Activated CD4-positive, alpha-beta T cell treated with anti-CD3 and anti-CD28 coated beads, Interleukin-2, amount 10 ng/mL, durations not matched to agents 24 days and 14 days (primary cell): ENCODE results near the gene KCNIP3. TPM values are rescaled to one million over a fixed set of nuclear protein-coding genes. Genes with fewer than 3 reads are reported as not detected.

Source experiments
- DNase-seq: peaks from one replicate; pipeline ENCODE4 v3.0.0; 2022
- H3K27ac Mint-ChIP-seq: one replicate; pipeline ENCODE4 v1.8.0; 2022; ENCODE audit warnings: mild to moderate bottlenecking, mixed read lengths
- H3K27me3 Mint-ChIP-seq: one replicate; pipeline ENCODE4 v1.8.0; 2022; ENCODE audit warnings: mixed read lengths
- H3K36me3 Mint-ChIP-seq: one replicate; pipeline ENCODE4 v1.8.0; 2022; ENCODE audit warnings: low read depth, mild to moderate bottlenecking, mixed read lengths
- H3K4me1 Mint-ChIP-seq: one replicate; pipeline ENCODE4 v1.8.0; 2021; ENCODE audit warnings: mixed read lengths
- H3K4me3 Mint-ChIP-seq: one replicate; pipeline ENCODE4 v1.8.0; 2022; ENCODE audit warnings: mild to moderate bottlenecking, moderate library complexity, mixed read lengths
- H3K9me3 Mint-ChIP-seq: one replicate; pipeline ENCODE4 v1.8.0; 2021; ENCODE audit warnings: mixed read lengths
- intact Hi-C: fragments of 100-400 bp; cut with micrococcal nuclease; formaldehyde crosslinking; loops from one replicate; pipeline ENCODE4 v1.15.1; 2023
- total RNA-seq: library from RNA; stranded (reverse); gene quantifications from 2 replicates; pipeline ENCODE4 v1.2.3, GENCODE V29; 2022

KCNIP3 gene
- total RNA-seq, 1 donor from 2014 or later = not detected

DNA sequence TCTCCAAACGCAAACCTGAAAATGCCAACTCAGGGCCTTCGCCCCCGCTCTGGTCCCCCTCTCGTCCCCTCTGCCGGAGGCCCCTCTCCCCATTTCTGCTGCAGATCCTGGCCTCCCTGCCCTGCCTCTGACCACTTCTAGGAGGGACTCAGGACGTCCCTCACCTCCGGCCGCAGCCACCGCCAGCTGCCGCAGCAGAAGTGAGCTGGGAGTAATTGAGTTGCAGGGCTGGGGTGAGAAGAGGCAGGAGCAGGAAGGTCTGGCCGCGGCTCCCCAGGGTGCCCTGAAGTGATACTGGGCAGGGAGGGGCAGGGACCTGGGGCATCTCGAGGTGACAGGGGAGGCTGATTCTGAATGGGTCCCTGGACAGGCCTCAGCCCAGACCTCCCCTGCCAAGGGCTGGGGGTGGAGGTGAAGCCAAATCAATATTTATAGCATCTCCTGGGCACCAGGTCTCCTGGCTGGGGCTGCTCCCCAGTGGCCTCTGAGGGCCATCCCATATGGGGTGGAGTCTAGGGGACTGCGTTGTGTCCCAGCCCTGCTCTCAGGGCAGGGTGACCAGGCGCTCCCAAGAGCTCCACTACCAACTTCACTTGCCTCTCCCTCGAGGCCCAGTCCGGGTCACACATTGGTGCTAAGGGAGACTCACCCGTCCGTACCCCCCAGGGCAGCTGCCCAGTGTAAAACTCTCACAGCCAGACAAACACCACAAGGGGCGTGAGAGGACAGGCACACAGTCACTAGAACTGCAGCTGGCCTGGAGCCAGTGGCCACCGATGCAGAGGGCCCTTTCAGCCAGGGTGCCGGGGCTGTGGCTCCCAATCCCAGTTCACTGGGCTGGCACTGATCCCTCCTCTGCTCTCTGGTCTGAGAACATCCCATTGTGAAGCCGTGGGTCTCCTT is 33.0 kb downstream of the KCNIP3 start:
- no peak overlapping the region for H3K4me3 Mint-ChIP-seq
- peaks cover 7% of the 10 kb centered on the region for H3K9me3 Mint-ChIP-seq
- DNase-seq = no peak
- no peak overlapping the region for H3K27ac Mint-ChIP-seq
- H3K36me3 Mint-ChIP-seq = no peaks in the 10 kb centered on the region
- no peaks in the 10 kb centered on the region for H3K4me1 Mint-ChIP-seq
- intact Hi-C loops = no loop called here
- no peaks in the 10 kb centered on the region for H3K27me3 Mint-ChIP-seq

DNA sequence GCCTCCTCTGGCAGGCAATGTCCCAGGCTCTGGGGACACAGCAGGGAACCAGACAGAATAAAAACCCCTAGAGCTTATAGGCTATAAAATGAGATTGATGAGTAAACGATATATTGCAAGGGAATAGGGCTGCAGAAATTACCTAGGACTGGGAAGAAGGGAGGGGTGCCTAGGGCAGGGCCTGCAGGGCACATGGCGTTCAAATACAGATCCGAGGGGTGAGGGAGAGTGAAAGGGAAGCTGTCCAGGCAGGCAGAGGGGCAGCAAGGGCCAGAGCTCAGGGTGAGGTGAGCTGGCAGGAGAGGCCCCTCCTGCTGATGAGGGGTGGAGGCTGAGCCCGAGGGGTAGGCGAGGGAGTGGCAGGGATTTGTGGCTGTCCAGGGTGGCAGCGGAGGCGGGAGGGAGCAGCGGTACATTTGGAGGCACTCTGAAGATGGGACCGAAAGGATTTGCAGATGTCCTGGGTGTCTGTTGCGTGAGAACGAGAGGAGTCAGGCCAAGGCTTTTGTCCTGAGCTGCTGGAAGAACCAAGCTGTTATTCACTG is 33.7 kb downstream of the KCNIP3 start:
- no peaks in the 10 kb centered on the region for H3K4me1 Mint-ChIP-seq
- no peaks in the 10 kb centered on the region for H3K36me3 Mint-ChIP-seq
- DNase-seq = no peak
- H3K4me3 Mint-ChIP-seq = no peak overlapping the region
- peaks cover 3% of the 10 kb centered on the region for H3K9me3 Mint-ChIP-seq
- H3K27ac Mint-ChIP-seq = no peak overlapping the region
- intact Hi-C loops = no loop called here
- H3K27me3 Mint-ChIP-seq = peaks cover 2% of the 10 kb centered on the region

DNA sequence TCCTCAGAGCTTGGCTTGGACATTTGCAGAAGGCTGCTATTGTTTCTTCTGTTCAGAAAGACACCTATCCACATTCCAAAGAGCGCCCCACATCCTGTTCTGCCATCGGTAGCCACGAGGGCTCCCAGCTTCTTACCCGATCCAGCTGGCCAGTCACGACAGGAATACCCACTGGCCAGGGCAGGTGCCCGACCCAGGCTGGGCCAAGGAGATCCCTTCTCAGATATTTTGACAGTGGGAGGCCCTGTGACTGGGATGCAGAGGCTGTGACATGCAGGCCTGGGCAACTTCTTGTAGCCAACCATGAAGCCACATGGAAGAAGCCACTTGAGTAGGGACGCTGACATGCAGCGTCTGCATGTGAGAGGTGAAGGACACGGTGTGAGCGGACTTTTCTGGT is 34.5 kb downstream of the KCNIP3 start:
- Mint-ChIP-seq H3K36me3 (no peaks in the 10 kb centered on the region), H3K4me3 (no peak overlapping the region), H3K9me3 (no peaks in the 10 kb centered on the region), H3K27me3 (peaks cover 5% of the 10 kb centered on the region), H3K27ac (no peak overlapping the region), H3K4me1 (no peaks in the 10 kb centered on the region)
- intact Hi-C loops = no loop called here
- DNase-seq = no peak

DNA sequence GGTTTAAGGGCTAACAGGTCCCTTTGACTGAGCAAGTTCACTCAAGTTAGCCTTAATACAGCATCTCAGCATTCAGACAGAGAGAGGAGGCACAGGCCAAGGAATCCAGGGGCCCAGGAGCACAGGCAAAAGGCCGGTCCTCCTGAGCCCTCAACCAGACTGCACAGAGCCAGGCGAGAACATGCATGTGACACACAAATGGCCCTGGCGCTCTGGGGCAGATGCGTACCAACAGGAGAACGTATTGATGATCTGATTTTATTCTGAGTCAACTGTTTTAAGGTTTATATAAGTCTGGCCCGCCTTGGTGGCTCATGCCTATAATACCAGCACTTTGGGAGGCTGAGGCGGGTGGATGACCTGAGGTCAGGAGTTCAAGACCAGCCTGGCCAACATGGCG is 34.9 kb downstream of the KCNIP3 start:
- Mint-ChIP-seq H3K9me3 (no peaks in the 10 kb centered on the region), H3K27me3 (peaks cover 5% of the 10 kb centered on the region), H3K4me3 (no peak overlapping the region), H3K36me3 (no peaks in the 10 kb centered on the region), H3K27ac (no peak overlapping the region), H3K4me1 (no peaks in the 10 kb centered on the region)
- no peak for DNase-seq
- intact Hi-C loops = no loop called here

DNA sequence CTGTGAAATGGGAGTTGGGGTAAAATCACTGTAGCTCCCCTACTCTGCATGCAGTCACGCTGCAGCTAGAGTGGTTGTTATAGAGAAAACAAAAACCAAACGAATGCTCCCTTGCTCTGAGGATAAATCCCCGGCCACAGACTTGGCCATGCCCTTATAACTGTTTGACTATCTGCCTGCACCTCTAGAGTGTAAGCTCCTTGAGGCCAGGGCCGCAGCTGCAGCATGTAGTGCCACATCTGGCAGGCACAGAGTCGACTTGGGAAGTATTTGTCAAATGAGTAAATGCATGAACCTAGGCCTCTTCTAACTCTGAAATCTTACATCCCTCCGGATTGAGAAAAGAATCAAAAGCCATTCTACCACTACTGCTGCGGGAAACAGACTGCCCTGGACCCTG is 35.9 kb downstream of the KCNIP3 start:
- no peak for DNase-seq
- H3K27me3 Mint-ChIP-seq = peaks cover 5% of the 10 kb centered on the region
- intact Hi-C loops = no loop called here
- no peaks in the 10 kb centered on the region for H3K4me1 Mint-ChIP-seq
- H3K36me3 Mint-ChIP-seq = no peaks in the 10 kb centered on the region
- no peak overlapping the region for H3K27ac Mint-ChIP-seq
- no peaks in the 10 kb centered on the region for H3K9me3 Mint-ChIP-seq
- no peak overlapping the region for H3K4me3 Mint-ChIP-seq

DNA sequence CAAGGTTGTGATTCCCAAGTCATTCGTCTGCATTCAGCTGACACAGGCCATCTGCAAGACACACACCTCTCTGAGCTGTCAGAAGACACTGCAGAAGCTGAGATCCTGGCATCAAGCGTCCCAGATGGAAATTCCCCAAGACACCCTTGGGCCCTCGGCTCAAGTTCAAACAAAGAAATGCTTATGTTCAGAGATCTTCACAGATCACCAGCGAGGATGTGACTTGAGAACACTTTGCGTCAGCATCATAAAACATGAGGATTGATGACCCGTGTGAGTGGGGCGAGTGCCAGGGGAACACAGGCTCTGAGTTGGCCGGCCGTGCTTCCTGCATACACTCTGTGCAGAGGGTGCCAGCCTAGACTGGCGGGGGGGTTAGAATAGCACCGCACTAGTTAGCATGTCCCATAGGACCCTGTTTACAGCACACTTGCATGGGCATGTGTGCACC is 36.8 kb downstream of the KCNIP3 start:
- intact Hi-C loops = no loop called here
- no peaks in the 10 kb centered on the region for H3K9me3 Mint-ChIP-seq
- H3K27me3 Mint-ChIP-seq = peaks cover 5% of the 10 kb centered on the region
- no peak overlapping the region for H3K4me3 Mint-ChIP-seq
- DNase-seq = no peak
- H3K36me3 Mint-ChIP-seq = no peaks in the 10 kb centered on the region
- no peaks in the 10 kb centered on the region for H3K4me1 Mint-ChIP-seq
- no peak overlapping the region for H3K27ac Mint-ChIP-seq

DNA sequence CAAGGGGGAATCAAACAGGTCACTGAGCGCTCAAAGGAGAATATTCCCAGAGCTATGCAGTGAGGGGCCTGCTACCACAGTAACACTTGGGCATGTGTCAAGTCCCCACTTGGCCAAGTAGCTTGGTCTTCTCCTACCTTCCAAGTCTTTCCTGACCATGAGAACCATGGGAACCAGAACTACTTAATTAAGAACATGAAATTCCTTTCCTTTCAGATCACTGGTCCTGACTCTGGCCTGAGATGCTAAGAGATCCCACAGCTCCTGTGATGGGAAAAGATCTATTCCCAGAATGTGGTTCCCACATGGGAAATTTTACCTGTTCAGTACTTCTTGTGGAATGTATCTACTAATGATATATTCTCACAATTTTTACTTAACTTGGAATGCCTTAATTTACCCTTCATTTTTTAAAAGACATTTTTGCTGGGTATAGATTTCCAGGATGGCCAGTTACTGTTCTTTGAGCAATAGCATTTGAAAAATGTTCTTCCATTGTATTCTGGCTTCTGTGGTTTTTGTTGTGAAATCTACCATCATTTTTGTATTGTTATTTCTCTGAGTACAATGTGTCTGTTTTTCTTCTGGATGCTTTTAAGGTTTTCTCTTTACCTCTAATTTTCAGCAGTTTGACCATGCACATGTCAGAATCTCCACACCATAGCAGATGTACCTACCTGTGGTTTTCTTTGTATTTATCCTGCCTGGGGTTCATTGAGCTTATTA is 37.9 kb downstream of the KCNIP3 start:
- Mint-ChIP-seq H3K36me3 (no peaks in the 10 kb centered on the region), H3K27me3 (peaks cover 5% of the 10 kb centered on the region), H3K27ac (no peak overlapping the region), H3K4me3 (no peak overlapping the region), H3K4me1 (no peaks in the 10 kb centered on the region), H3K9me3 (no peaks in the 10 kb centered on the region)
- intact Hi-C loops = no loop called here
- no peak for DNase-seq

DNA sequence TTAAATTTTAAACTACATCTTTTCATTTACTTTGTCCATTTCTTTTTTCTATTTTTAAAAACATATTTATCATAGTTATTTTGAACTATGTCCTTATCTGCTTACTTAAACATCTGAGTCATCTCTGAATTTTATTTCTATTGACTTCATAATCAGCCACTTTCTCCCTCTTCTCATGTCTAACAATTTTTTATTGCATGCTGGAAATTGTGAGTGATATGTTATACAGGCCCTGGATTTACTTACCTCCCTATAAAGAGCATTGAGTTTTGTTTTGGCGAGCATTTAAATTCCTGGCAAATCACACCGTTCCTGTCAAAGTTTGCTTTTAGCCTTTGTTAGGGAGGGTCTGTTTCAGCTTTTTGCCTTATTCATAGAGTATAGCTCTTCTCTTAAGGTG is 39.3 kb downstream of the KCNIP3 start:
- H3K36me3 Mint-ChIP-seq = no peaks in the 10 kb centered on the region
- no peaks in the 10 kb centered on the region for H3K4me1 Mint-ChIP-seq
- peaks cover 5% of the 10 kb centered on the region for H3K27me3 Mint-ChIP-seq
- no peaks in the 10 kb centered on the region for H3K9me3 Mint-ChIP-seq
- no peak overlapping the region for H3K27ac Mint-ChIP-seq
- intact Hi-C loops = no loop called here
- no peak overlapping the region for H3K4me3 Mint-ChIP-seq
- DNase-seq = no peak

DNA sequence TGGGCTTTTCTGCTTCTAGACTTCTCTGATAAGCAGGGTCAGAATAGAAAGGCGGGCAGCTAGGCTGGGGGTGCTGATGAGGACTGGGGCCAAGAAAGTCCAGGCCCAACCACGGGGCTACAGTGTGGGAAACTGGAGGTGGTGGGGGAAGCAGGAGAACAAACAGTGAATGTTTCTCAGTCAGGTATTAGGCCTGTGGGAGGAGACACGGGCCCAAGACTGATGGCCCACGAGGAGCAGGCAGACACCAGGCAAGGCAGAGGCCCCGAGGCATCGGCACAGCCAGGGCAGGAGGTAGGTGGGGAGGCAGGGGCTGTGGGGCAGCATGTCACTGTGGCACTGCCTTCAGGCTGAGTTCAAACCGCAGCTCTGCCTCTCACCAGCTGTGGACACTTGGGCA is 40.7 kb downstream of the KCNIP3 start:
- no peaks in the 10 kb centered on the region for H3K9me3 Mint-ChIP-seq
- H3K4me3 Mint-ChIP-seq = no peak overlapping the region
- H3K36me3 Mint-ChIP-seq = no peaks in the 10 kb centered on the region
- H3K27ac Mint-ChIP-seq = no peak overlapping the region
- peaks cover 12% of the 10 kb centered on the region for H3K27me3 Mint-ChIP-seq
- H3K4me1 Mint-ChIP-seq = no peaks in the 10 kb centered on the region
- intact Hi-C loops = no loop called here
- DNase-seq = no peak

DNA sequence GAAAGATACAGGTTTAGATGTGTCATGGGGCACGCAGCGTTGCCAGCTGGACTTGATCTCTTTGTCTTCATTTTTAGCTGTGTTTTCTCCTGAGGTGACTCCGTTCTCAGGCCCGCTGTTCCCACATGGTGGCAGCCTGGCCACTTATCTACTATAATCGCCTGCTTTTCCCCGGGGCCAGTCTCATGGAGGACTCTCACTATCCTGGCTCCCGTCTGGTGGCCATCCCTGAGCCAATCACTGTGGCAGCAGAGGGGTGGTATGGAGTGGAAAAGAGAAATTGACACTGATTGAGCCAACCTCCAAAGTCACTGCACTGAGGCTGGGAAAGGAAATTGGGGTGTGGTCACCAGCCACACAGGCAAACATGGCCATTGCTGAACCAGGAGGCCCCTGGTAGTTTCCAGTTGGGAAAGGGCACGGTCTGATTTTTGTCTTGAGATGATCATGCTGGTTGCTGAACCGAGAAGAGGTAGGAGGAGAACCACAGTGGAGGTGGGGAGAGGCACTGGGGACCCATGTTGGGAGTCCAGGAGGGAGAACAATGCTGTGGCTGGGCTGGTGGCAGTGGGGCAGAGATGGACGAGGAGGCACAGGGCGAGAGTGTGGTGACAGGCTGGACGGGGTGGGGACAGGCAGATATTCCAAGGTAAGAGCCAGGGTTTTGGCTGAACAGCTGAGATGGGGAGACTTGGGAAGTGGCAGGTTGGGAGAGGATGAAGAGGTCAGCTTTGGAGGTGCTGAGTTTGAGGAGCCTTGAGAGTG is 45.6 kb downstream of the KCNIP3 start:
- H3K9me3 Mint-ChIP-seq = no peaks in the 10 kb centered on the region
- H3K4me1 Mint-ChIP-seq = peaks cover 6% of the 10 kb centered on the region
- peaks cover 36% of the 10 kb centered on the region for H3K27me3 Mint-ChIP-seq
- no peak overlapping the region for H3K27ac Mint-ChIP-seq
- no peaks in the 10 kb centered on the region for H3K36me3 Mint-ChIP-seq
- intact Hi-C loops = no loop called here
- no peak for DNase-seq
- no peak overlapping the region for H3K4me3 Mint-ChIP-seq

DNA sequence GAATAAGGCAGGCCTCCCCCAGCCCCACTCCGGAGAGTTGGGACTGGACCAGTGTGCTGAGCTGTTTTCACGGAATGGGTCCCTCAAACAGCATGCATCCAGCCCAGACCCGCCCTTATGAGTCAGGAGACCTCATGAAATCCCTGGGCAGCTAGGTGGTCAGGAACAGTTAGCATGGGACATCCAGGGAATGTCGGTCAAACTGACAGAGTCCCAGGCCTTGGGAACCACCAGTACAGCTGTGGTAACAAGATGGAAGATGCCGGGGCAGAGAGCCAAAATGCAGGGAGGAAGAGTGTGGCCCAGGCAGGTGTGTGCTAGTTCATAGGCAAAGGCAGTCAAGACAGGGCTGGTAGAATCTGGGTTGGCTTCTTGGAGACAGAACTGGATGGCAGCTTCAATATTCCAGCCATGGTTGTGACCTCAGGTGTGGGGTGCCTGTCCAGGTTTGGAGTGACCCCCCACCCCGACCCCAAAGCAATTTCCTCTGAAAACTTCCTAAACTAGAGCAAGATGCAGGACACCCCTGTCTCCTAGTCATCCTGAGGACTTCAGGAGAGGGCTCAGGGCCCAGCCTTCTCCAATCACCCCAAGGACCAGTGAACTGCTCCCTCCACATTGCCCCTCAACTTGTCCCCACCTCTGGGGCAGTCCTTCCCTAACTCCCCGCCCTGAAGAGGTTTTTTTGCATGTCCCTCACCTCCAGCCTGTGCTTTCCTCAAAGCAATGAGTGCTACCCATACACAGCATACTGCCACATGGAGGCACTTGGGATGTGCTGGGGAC is 46.5 kb downstream of the KCNIP3 start:
- H3K4me3 Mint-ChIP-seq = no peak overlapping the region
- no peak overlapping the region for H3K27ac Mint-ChIP-seq
- H3K27me3 Mint-ChIP-seq = peaks cover 45% of the 10 kb centered on the region
- peaks cover 6% of the 10 kb centered on the region for H3K4me1 Mint-ChIP-seq
- DNase-seq = no peak
- intact Hi-C loops = no loop called here
- H3K36me3 Mint-ChIP-seq = no peaks in the 10 kb centered on the region
- no peaks in the 10 kb centered on the region for H3K9me3 Mint-ChIP-seq

DNA sequence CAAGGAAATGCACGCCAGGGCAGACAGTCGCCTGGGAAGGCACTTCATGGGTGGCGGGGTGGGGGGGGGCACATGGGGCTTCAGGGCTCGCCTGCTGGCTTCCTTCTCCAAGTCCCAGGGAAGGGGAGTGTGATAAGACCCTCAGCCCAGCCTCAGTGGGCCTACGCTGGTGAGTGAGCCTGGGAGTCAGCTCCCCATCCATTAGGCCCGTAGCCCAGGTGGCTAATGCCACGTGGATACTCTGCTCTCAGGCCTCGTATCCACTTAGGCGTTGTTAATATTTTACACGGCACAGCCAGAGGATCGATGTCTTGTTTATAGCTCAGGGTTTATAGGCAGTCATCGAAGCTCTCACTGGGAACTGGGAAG is 47.1 kb downstream of the KCNIP3 start:
- H3K4me3 Mint-ChIP-seq = no peak overlapping the region
- H3K9me3 Mint-ChIP-seq = no peaks in the 10 kb centered on the region
- peaks cover 6% of the 10 kb centered on the region for H3K4me1 Mint-ChIP-seq
- H3K27ac Mint-ChIP-seq = no peak overlapping the region
- intact Hi-C loops = no loop called here
- no peaks in the 10 kb centered on the region for H3K36me3 Mint-ChIP-seq
- DNase-seq = no peak
- peaks cover 45% of the 10 kb centered on the region for H3K27me3 Mint-ChIP-seq

DNA sequence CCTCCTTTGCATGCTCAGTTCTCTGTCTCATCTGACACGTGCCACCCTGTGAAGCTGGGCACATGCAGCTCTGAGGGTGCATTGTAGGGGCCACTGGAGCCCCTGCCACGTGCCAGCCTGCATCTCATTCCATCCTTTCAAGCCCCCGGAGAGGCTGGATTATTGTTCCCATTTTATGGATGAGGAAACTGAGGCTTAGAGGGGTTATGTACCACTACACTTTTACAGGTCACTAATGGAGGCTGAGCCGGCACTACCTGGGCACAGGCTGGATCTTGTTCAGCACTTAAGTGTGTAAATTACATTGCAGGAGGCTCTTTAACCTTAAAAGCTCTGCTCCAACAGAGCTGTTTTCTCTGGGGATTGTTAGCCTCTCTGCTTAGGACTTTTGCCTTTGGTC is 47.5 kb downstream of the KCNIP3 start:
- H3K27me3 Mint-ChIP-seq = peaks cover 48% of the 10 kb centered on the region
- peaks cover 6% of the 10 kb centered on the region for H3K4me1 Mint-ChIP-seq
- H3K4me3 Mint-ChIP-seq = peak overlapping the region; percentile 84
- no peaks in the 10 kb centered on the region for H3K9me3 Mint-ChIP-seq
- DNase-seq = no peak
- no peaks in the 10 kb centered on the region for H3K36me3 Mint-ChIP-seq
- intact Hi-C loops = no loop called here
- no peak overlapping the region for H3K27ac Mint-ChIP-seq
